Neural cell (in vitro differentiated cells): ENCODE data around the gene SPEG. TPM values are rescaled to one million over a fixed set of nuclear protein-coding genes. Genes with fewer than 3 reads are reported as not detected.

ENCODE experiments used
- H2AFZ ChIP-seq: fragments of 200-600, 300-800 bp; sonication (generic), shearing (Covaris generic); 2 replicates; pipeline ENCODE4 v1.6.0; 2014; ENCODE audit warnings: low read depth, mild to moderate bottlenecking, antibody characterized with exemption, low read length, moderate library complexity
- H3F3A ChIP-seq: fragments of 200-600 bp; shearing (Covaris generic); 2 replicates; pipeline ENCODE4 v1.6.1; 2016; ENCODE audit warnings: mild to moderate bottlenecking, moderate library complexity, mixed read lengths, antibody characterized with exemption, low read length; ENCODE audit not compliant: insufficient read depth, poor library complexity, severe bottlenecking
- H3K27ac ChIP-seq: fragments of 200-600, 300-800 bp; sonication (generic), shearing (Covaris generic); 2 replicates; pipeline ENCODE4 v1.5.1; 2014; ENCODE audit warnings: mild to moderate bottlenecking, low read length, moderate library complexity
- H3K27me3 ChIP-seq: fragments of 300-800, 200-600 bp; sonication (generic), shearing (Covaris generic); 2 replicates; pipeline ENCODE4 v1.6.0; 2014; ENCODE audit warnings: mild to moderate bottlenecking, low read depth, low read length, moderate library complexity; ENCODE audit not compliant: insufficient read depth
- H3K36me3 ChIP-seq: fragments of 300-800, 200-600 bp; sonication (generic), shearing (Covaris generic); 2 replicates; pipeline ENCODE4 v1.5.1; 2014; ENCODE audit warnings: mild to moderate bottlenecking, antibody characterized with exemption, low read length, moderate library complexity; ENCODE audit not compliant: insufficient read depth
- H3K4me2 ChIP-seq: fragments of 300-800, 200-600 bp; sonication (generic), shearing (Covaris generic); 2 replicates; pipeline ENCODE4 v1.6.0; 2014; ENCODE audit warnings: mild to moderate bottlenecking, low read length
- H3K4me3 ChIP-seq: fragments of 300-800, 200-600 bp; sonication (generic), shearing (Covaris generic); 2 replicates; pipeline ENCODE4 v1.5.1; 2014; ENCODE audit warnings: mild to moderate bottlenecking, low read length, moderate library complexity
- H3K79me2 ChIP-seq: fragments of 200-600 bp; shearing (Covaris generic); replicated peaks from 2 replicates; pipeline ENCODE4 v1.6.0; 2014; ENCODE audit warnings: mild to moderate bottlenecking, low read length, moderate library complexity; ENCODE audit not compliant: insufficient read depth
- H3K9ac ChIP-seq: fragments of 300-800, 200-600 bp; sonication (generic), shearing (Covaris generic); 2 replicates; pipeline ENCODE4 v1.6.1; 2016; ENCODE audit warnings: mild to moderate bottlenecking, low read length, mixed read lengths
- H3K9me2 ChIP-seq: fragments of 200-600 bp; shearing (Covaris generic); 2 replicates; pipeline ENCODE4 v1.6.1; 2016; ENCODE audit warnings: mild to moderate bottlenecking, low read length, mixed read lengths; ENCODE audit not compliant: insufficient read depth
- H3K9me3 ChIP-seq: fragments of 200-600, 300-800 bp; sonication (generic), shearing (Covaris generic); 2 replicates; pipeline ENCODE4 v1.6.1; 2016; ENCODE audit warnings: mild to moderate bottlenecking, mixed run types, low read length, moderate library complexity, mixed read lengths
- H4K20me1 ChIP-seq: fragments of 200-600 bp; shearing (Covaris generic); 2 replicates; pipeline ENCODE4 v1.6.1; 2016; ENCODE audit warnings: mild to moderate bottlenecking, mixed run types; ENCODE audit not compliant: insufficient read depth
- EP300 ChIP-seq: fragments of 450-650 bp; conservative IDR thresholded peaks from 2 replicates; pipeline ENCODE4 v1.6.1; 2014; ENCODE audit warnings: antibody characterized with exemption, mild to moderate bottlenecking, moderate library complexity; ENCODE audit not compliant: poor library complexity, severe bottlenecking
- EZH2 ChIP-seq: fragments of 200-600, 300-800 bp; shearing (Covaris generic), sonication (generic); IDR thresholded peaks from 2 replicates; pipeline ENCODE4 v1.6.1; 2014; ENCODE audit warnings: antibody characterized with exemption, low read length, borderline replicate concordance, mild to moderate bottlenecking; ENCODE audit not compliant: insufficient read depth, poor library complexity, severe bottlenecking
- MXI1 ChIP-seq: fragments of 450-650 bp; conservative IDR thresholded peaks from 2 replicates; pipeline ENCODE4 v1.6.1; 2014; ENCODE audit warnings: antibody characterized with exemption, mild to moderate bottlenecking; ENCODE audit not compliant: poor library complexity, severe bottlenecking
- POLR2AphosphoS5 ChIP-seq: IDR thresholded peaks from 2 replicates; pipeline ENCODE4 v1.6.1; 2012
- RAD21 ChIP-seq: fragments of 450-650 bp; conservative IDR thresholded peaks from 2 replicates; pipeline ENCODE4 v1.6.1; 2014; ENCODE audit warnings: antibody characterized with exemption, mild to moderate bottlenecking, moderate library complexity
- SMC3 ChIP-seq: fragments of 450-650 bp; conservative IDR thresholded peaks from 2 replicates; pipeline ENCODE4 v1.6.1; 2014; ENCODE audit warnings: antibody characterized with exemption, mild to moderate bottlenecking, moderate library complexity; ENCODE audit not compliant: poor library complexity
- TAF1 ChIP-seq: IDR thresholded peaks from 2 replicates; pipeline ENCODE4 v1.6.1; 2012; ENCODE audit warnings: low read depth
- polyA plus RNA-seq: library from polyadenylated mRNA; depleted of rRNA; stranded (reverse); fragments of >200 nt; gene quantifications from 2 replicates; pipeline ENCODE4 v1.2.3, GENCODE V29; 2014
- TF ChIP-seq, protein P1 (sequence below): fragments of 450-650 bp; IDR thresholded peaks from 2 replicates; pipeline ENCODE4 v1.5.1; 2014; ENCODE audit warnings: antibody characterized with exemption, mild to moderate bottlenecking, moderate library complexity; ENCODE audit not compliant: poor library complexity, severe bottlenecking
- TF ChIP-seq, protein P2 (sequence below): IDR thresholded peaks from 2 replicates; pipeline ENCODE4 v1.6.1; 2012; ENCODE audit warnings: borderline replicate concordance

Gene SPEG
- polyA plus RNA-seq, 1 donor from 2014 or later: 58.3 TPM

DNA sequence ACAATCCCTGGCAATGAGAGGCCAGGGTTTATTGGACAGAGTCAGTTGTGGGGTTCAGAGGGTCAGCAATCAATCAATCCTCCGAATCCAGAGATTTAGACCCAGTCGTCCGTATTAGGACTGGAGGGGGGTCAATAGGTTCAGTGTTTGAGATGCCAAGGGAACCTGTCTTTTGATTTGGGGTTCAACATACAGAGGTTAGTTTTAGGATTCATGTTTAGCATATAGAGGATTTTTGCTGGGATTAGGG lies 64.3 kb downstream of the SPEG start:
- no peaks in the 10 kb centered on the region for H3K79me2 ChIP-seq
- H3K36me3 ChIP-seq: no peaks in the 10 kb centered on the region
- H4K20me1 ChIP-seq: no peaks in the 10 kb centered on the region
- H3K9ac ChIP-seq: peak overlapping the region; percentile 71
- H3K9me3 ChIP-seq: no peaks in the 10 kb centered on the region
- H3K9me2 ChIP-seq: no peaks in the 10 kb centered on the region
- H3K27me3 ChIP-seq: peaks cover 47% of the 10 kb centered on the region
- TF ChIP-seq, protein P1, sequence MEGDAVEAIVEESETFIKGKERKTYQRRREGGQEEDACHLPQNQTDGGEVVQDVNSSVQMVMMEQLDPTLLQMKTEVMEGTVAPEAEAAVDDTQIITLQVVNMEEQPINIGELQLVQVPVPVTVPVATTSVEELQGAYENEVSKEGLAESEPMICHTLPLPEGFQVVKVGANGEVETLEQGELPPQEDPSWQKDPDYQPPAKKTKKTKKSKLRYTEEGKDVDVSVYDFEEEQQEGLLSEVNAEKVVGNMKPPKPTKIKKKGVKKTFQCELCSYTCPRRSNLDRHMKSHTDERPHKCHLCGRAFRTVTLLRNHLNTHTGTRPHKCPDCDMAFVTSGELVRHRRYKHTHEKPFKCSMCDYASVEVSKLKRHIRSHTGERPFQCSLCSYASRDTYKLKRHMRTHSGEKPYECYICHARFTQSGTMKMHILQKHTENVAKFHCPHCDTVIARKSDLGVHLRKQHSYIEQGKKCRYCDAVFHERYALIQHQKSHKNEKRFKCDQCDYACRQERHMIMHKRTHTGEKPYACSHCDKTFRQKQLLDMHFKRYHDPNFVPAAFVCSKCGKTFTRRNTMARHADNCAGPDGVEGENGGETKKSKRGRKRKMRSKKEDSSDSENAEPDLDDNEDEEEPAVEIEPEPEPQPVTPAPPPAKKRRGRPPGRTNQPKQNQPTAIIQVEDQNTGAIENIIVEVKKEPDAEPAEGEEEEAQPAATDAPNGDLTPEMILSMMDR: no peak
- TF ChIP-seq SMC3: no peak
- TF ChIP-seq EZH2: no peak
- TF ChIP-seq, protein P2, sequence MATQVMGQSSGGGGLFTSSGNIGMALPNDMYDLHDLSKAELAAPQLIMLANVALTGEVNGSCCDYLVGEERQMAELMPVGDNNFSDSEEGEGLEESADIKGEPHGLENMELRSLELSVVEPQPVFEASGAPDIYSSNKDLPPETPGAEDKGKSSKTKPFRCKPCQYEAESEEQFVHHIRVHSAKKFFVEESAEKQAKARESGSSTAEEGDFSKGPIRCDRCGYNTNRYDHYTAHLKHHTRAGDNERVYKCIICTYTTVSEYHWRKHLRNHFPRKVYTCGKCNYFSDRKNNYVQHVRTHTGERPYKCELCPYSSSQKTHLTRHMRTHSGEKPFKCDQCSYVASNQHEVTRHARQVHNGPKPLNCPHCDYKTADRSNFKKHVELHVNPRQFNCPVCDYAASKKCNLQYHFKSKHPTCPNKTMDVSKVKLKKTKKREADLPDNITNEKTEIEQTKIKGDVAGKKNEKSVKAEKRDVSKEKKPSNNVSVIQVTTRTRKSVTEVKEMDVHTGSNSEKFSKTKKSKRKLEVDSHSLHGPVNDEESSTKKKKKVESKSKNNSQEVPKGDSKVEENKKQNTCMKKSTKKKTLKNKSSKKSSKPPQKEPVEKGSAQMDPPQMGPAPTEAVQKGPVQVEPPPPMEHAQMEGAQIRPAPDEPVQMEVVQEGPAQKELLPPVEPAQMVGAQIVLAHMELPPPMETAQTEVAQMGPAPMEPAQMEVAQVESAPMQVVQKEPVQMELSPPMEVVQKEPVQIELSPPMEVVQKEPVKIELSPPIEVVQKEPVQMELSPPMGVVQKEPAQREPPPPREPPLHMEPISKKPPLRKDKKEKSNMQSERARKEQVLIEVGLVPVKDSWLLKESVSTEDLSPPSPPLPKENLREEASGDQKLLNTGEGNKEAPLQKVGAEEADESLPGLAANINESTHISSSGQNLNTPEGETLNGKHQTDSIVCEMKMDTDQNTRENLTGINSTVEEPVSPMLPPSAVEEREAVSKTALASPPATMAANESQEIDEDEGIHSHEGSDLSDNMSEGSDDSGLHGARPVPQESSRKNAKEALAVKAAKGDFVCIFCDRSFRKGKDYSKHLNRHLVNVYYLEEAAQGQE: no peak
- TF ChIP-seq EP300: no peak
- TF ChIP-seq TAF1: no peak
- no peak for TF ChIP-seq RAD21
- TF ChIP-seq MXI1: no peak
- TF ChIP-seq POLR2AphosphoS5: no peak
- peak overlapping the region; percentile 83 for H2AFZ ChIP-seq
- no peaks in the 10 kb centered on the region for H3F3A ChIP-seq
- H3K4me3 ChIP-seq: peak overlapping the region; percentile 73
- peak overlapping the region; percentile 80 for H3K4me2 ChIP-seq
- H3K27ac ChIP-seq: no peak overlapping the region

DNA sequence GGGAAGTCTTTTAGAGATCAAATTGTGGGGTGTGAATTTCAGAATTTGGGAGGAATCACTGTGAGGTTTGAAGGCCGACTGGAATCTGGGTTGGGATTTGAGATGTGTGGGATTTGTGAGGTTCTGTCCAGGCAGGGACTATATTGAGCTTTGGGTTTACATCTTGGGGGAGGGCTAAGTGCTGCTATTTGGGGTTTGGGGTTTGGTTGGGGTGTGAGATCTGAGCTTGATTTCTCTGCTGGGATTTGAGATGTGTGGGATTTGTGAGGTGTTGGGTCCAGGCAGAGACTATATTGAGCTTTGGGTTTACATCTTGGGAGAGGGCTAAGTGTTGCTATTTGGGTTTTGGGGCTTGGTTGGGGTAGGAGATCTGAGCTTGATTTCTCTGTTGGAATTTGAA lies 64.9 kb downstream of the SPEG start:
- Histone ChIP-seq H4K20me1 (no peaks in the 10 kb centered on the region), H3K4me2 (peak overlapping the region; percentile 80), H3K27ac (no peak overlapping the region), H3K9ac (peak overlapping the region; percentile 71), H3K9me2 (no peaks in the 10 kb centered on the region), H3K36me3 (no peaks in the 10 kb centered on the region), H3K79me2 (no peaks in the 10 kb centered on the region), H3K4me3 (peak overlapping the region; percentile 73), H3F3A (no peaks in the 10 kb centered on the region), H3K27me3 (peaks cover 41% of the 10 kb centered on the region), H3K9me3 (no peaks in the 10 kb centered on the region), H2AFZ (no peak overlapping the region)
- TF ChIP-seq MXI1 (no peak), RAD21 (no peak), EP300 (no peak), SMC3 (no peak), EZH2 (no peak), POLR2AphosphoS5 (no peak), TAF1 (no peak)
- TF ChIP-seq, protein P1: no peak
- TF ChIP-seq, protein P2: no peak
